ENCODE results near the gene TNNI2. TPM values are rescaled to one million over a fixed set of nuclear protein-coding genes. Genes with fewer than 3 reads are reported as not detected.
"Not testable (repeated sequence)": the region's sequence is repeated elsewhere in the genome, so short reads cannot be mapped to it uniquely, and the experiment has no call there.

Gene TNNI2
- total RNA-seq, 2 experiments from 2014 or later, result 2.5 to 14.3 TPM

DNA sequence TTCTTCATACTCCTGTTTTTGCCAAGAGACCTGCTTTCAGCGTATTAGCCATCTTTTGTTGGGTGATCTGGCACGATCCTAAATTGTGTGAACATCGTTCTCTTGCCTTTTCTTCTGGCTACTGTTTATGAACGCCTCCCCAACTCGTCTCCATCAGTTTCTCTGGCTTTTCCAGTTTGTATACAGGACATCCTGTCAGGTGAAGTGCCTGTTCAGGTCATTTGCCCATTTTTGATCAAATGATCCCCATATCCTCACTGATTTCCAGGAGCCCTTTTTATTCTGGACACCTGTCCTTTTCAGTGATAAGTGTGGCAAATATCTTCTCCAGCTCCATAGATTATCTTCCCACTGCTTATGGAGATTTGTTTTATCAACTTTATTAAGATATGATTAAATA, 26.5 kb upstream of the TNNI2 start:
- Histone ChIP-seq H2AFZ (ENCODE audit: low read length) (no peak overlapping the region), H3K4me2 (ENCODE audit: low read length) (no peak overlapping the region), H3K9me2 (ENCODE audit: insufficient read depth, low read length) (no peaks in the 10 kb centered on the region), H4K20me1 (ENCODE audit: insufficient read depth, low read length) (no peaks in the 10 kb centered on the region), H3K79me2 (ENCODE audit: insufficient read depth, low read depth, low read length) (no peaks in the 10 kb centered on the region), H3K4me3 (ENCODE audit: low read depth, low read length, poor library complexity, severe bottlenecking) (no peak overlapping the region), H3K36me3 (ENCODE audit: insufficient read depth, low read length) (no peaks in the 10 kb centered on the region), H3K4me1 (ENCODE audit: insufficient read depth, low read length, poor library complexity, severe bottlenecking) (no peaks in the 10 kb centered on the region), H3K27ac (ENCODE audit: low read depth, low read length, poor library complexity, severe bottlenecking) (no peak overlapping the region), H3K9me3 (ENCODE audit: low read length) (no peaks in the 10 kb centered on the region)
- no peak for TF ChIP-seq EZH2phosphoT487 (IDR thresholded peaks at IDR 0.05; ENCODE audit: borderline replicate concordance, low read depth, low read length)
- TF ChIP-seq, protein P1, sequence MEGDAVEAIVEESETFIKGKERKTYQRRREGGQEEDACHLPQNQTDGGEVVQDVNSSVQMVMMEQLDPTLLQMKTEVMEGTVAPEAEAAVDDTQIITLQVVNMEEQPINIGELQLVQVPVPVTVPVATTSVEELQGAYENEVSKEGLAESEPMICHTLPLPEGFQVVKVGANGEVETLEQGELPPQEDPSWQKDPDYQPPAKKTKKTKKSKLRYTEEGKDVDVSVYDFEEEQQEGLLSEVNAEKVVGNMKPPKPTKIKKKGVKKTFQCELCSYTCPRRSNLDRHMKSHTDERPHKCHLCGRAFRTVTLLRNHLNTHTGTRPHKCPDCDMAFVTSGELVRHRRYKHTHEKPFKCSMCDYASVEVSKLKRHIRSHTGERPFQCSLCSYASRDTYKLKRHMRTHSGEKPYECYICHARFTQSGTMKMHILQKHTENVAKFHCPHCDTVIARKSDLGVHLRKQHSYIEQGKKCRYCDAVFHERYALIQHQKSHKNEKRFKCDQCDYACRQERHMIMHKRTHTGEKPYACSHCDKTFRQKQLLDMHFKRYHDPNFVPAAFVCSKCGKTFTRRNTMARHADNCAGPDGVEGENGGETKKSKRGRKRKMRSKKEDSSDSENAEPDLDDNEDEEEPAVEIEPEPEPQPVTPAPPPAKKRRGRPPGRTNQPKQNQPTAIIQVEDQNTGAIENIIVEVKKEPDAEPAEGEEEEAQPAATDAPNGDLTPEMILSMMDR (conservative IDR thresholded peaks at IDR 0.05; ENCODE audit: low read length), result no peak
- DNase-seq (ENCODE audit: low spot score), result no peak
- POLR2A ChIA-PET, result no interaction called here
- BruUV-seq (replicated peaks), result no TSS peak
- intact Hi-C loops (cut with micrococcal nuclease; ENCODE audit: unreplicated experiment), result no loop called here
- CTCF ChIA-PET (ENCODE audit: unreplicated experiment), result no interaction called here

DNA sequence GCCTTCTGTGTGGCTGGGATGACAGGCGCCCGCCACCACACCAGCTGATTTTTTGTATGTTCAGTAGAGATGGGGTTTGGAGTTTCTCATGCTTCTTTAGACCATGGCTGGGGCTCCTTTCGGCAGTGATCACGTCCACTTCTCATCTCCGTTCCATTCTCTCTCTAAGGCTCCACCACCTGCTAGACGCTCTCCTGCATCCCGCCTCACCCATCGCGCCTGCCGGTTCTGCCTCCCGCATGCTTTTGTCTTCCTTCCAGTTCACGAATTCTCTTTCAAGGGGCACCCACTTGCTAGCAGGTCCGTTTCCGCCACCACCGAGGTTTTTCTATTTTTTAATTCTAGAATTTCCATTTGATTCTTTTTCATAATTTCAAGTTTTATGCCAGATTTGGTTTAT, 26.0 kb upstream of the TNNI2 start:
- Histone ChIP-seq H3K9me3 (ENCODE audit: low read length) (no peaks in the 10 kb centered on the region), H3K4me3 (ENCODE audit: low read depth, low read length, poor library complexity, severe bottlenecking) (no peak overlapping the region), H3K4me2 (ENCODE audit: low read length) (no peak overlapping the region), H3K36me3 (ENCODE audit: insufficient read depth, low read length) (no peaks in the 10 kb centered on the region), H3K27ac (ENCODE audit: low read depth, low read length, poor library complexity, severe bottlenecking) (no peak overlapping the region), H4K20me1 (ENCODE audit: insufficient read depth, low read length) (no peaks in the 10 kb centered on the region), H3K79me2 (ENCODE audit: insufficient read depth, low read depth, low read length) (no peaks in the 10 kb centered on the region), H3K4me1 (ENCODE audit: insufficient read depth, low read length, poor library complexity, severe bottlenecking) (no peaks in the 10 kb centered on the region), H2AFZ (ENCODE audit: low read length) (no peak overlapping the region), H3K9me2 (ENCODE audit: insufficient read depth, low read length) (no peaks in the 10 kb centered on the region)
- POLR2A ChIA-PET, result no interaction called here
- no peak for DNase-seq (ENCODE audit: low spot score)
- intact Hi-C loops (cut with micrococcal nuclease; ENCODE audit: unreplicated experiment), result no loop called here
- BruUV-seq (replicated peaks), result no TSS peak
- CTCF ChIA-PET (ENCODE audit: unreplicated experiment), result no interaction called here
- no peak for TF ChIP-seq EZH2phosphoT487 (IDR thresholded peaks at IDR 0.05; ENCODE audit: borderline replicate concordance, low read depth, low read length)

DNA sequence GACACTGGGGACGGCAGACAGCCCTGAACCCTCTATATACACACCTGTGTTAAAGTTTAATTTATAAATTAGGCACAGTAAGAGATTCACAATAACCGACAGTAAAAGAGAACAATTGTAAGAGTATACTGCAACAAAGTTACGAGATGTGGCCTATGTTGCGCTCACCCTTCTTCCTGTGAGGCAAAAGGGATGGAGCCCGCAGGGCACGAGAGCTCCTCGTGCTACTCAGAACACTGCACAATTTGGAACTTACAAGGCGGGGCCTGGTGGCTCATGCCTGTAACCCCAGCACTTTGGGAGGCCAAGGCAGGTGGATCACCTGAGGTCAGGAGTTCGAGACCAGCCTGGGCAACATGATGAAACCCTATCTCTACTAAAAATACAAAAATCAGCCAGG, 25.4 kb upstream of the TNNI2 start:
- BruUV-seq (replicated peaks); H3K4me2 ChIP-seq (ENCODE audit: low read length); H3K9me3 ChIP-seq (ENCODE audit: low read length); H4K20me1 ChIP-seq (ENCODE audit: insufficient read depth, low read length); H3K4me1 ChIP-seq (ENCODE audit: insufficient read depth, low read length, poor library complexity, severe bottlenecking); H3K9me2 ChIP-seq (ENCODE audit: insufficient read depth, low read length); H3K4me3 ChIP-seq (ENCODE audit: low read depth, low read length, poor library complexity, severe bottlenecking); DNase-seq (ENCODE audit: low spot score); CTCF ChIA-PET (ENCODE audit: unreplicated experiment); H3K79me2 ChIP-seq (ENCODE audit: insufficient read depth, low read depth, low read length); H2AFZ ChIP-seq (ENCODE audit: low read length); intact Hi-C loops (cut with micrococcal nuclease; ENCODE audit: unreplicated experiment); POLR2A ChIA-PET; H3K36me3 ChIP-seq (ENCODE audit: insufficient read depth, low read length); H3K27ac ChIP-seq (ENCODE audit: low read depth, low read length, poor library complexity, severe bottlenecking): not testable (repeated sequence)

DNA sequence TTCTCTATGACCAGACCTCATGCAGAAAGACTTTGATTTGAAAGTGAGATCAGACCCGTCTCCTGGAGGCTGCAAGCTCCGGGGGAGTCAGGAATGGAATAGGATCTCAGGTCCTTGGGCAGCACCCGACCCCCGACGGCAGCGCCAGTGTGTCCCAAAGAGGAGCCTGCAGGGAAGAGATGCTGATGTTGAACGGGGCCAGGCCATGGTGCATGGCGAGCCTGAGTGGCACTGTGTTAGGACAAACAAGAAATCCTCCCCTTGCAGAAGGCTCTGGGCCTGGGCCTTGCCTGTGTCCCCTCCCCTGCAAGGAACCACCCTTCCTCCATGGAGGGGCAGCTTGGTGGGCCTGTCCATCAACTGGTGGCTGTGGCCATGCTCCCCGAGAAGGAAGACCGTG, 24.1 kb upstream of the TNNI2 start:
- intact Hi-C loops (cut with micrococcal nuclease; ENCODE audit: unreplicated experiment), result no loop called here
- Histone ChIP-seq H3K4me2 (ENCODE audit: low read length) (no peak overlapping the region), H3K9me2 (ENCODE audit: insufficient read depth, low read length) (no peaks in the 10 kb centered on the region), H3K9me3 (ENCODE audit: low read length) (no peaks in the 10 kb centered on the region), H2AFZ (ENCODE audit: low read length) (no peak overlapping the region), H4K20me1 (ENCODE audit: insufficient read depth, low read length) (no peaks in the 10 kb centered on the region), H3K4me3 (ENCODE audit: low read depth, low read length, poor library complexity, severe bottlenecking) (no peak overlapping the region), H3K4me1 (ENCODE audit: insufficient read depth, low read length, poor library complexity, severe bottlenecking) (no peaks in the 10 kb centered on the region), H3K79me2 (ENCODE audit: insufficient read depth, low read depth, low read length) (no peaks in the 10 kb centered on the region), H3K36me3 (ENCODE audit: insufficient read depth, low read length) (no peaks in the 10 kb centered on the region), H3K27ac (ENCODE audit: low read depth, low read length, poor library complexity, severe bottlenecking) (no peak overlapping the region)
- DNase-seq (ENCODE audit: low spot score), result no peak
- BruUV-seq (replicated peaks), result no TSS peak
- ChIA-PET POLR2A (no interaction called here), CTCF (ENCODE audit: unreplicated experiment) (no interaction called here)
- no peak for TF ChIP-seq EZH2phosphoT487 (IDR thresholded peaks at IDR 0.05; ENCODE audit: borderline replicate concordance, low read depth, low read length)
- TF ChIP-seq, protein P1 (conservative IDR thresholded peaks at IDR 0.05; ENCODE audit: low read length), result no peak

All from OCI-LY7 (cell line).